Keratinocyte (primary cell): ENCODE measurements around the gene ZACN. TPM values are rescaled to one million over a fixed set of nuclear protein-coding genes. Genes with fewer than 3 reads are reported as not detected.

Experiments
- DNase-seq: peaks from one replicate; pipeline ENCODE4 v3.0.0-alpha.2; 2011; ENCODE audit warnings: low read depth, missing footprints, low spot score
- FAIRE-seq: peaks from 2 replicates; lab custom pipeline; 2011; peaks lifted over from hg19 to GRCh38; lab: Jason Lieb, UNC
- H2AFZ ChIP-seq: 2 replicates; pipeline ENCODE4 v1.6.0; 2012; ENCODE audit warnings: low read length, control low read depth, inconsistent platforms; ENCODE audit not compliant: control insufficient read depth
- H3K27ac ChIP-seq: 2 replicates; pipeline ENCODE4 v1.5.1; 2011; ENCODE audit warnings: low read length; ENCODE audit not compliant: control insufficient read depth, insufficient read depth
- H3K27me3 ChIP-seq: 3 replicates; pipeline ENCODE4 v1.6.0; 2011; ENCODE audit warnings: low read length; ENCODE audit not compliant: control insufficient read depth, insufficient read depth; ENCODE audit errors: extremely low read depth
- H3K36me3 ChIP-seq, 2 experiments: 2 replicates in 1 of 2; 3 replicates in 1 of 2; pipeline ENCODE4 v1.5.1; 2011; ENCODE audit warnings: low read length in 2 of 2, mild to moderate bottlenecking in 1 of 2; ENCODE audit not compliant: control insufficient read depth in 2 of 2, insufficient read depth in 2 of 2; ENCODE audit errors: extremely low read depth in 1 of 2
- H3K4me1 ChIP-seq: 3 replicates; pipeline ENCODE4 v1.5.1; 2011; ENCODE audit warnings: low read length; ENCODE audit not compliant: control insufficient read depth, insufficient read depth; ENCODE audit errors: extremely low read depth
- H3K4me2 ChIP-seq: 3 replicates; pipeline ENCODE4 v1.6.0; 2011; ENCODE audit warnings: low read depth, low read length; ENCODE audit not compliant: control insufficient read depth, insufficient read depth; ENCODE audit errors: extremely low read depth
- H3K4me3 ChIP-seq, 3 experiments: fragments of 200-600 bp in 1 of 3; sonication (generic) in 1 of 3; 2 replicates in 2 of 3; 3 replicates in 1 of 3; pipeline ENCODE4 v1.5.1; 2011 to 2016; ENCODE audit warnings: low read length in 3 of 3, mild to moderate bottlenecking in 3 of 3, control low read depth in 2 of 3, inconsistent platforms in 1 of 3, low read depth in 1 of 3, mixed read lengths in 1 of 3, mixed run types in 1 of 3, moderate library complexity in 1 of 3; ENCODE audit not compliant: control insufficient read depth in 2 of 3, insufficient read depth in 2 of 3; ENCODE audit errors: extremely low read depth in 1 of 3
- H3K79me2 ChIP-seq: 2 replicates; pipeline ENCODE4 v1.6.0; 2012; ENCODE audit warnings: low read length; ENCODE audit not compliant: control insufficient read depth, insufficient read depth
- H3K9ac ChIP-seq: 3 replicates; pipeline ENCODE4 v1.6.0; 2011; ENCODE audit warnings: low read length; ENCODE audit not compliant: control insufficient read depth, insufficient read depth; ENCODE audit errors: extremely low read depth
- H3K9me1 ChIP-seq: 3 replicates; pipeline ENCODE4 v1.6.0; 2011; ENCODE audit warnings: low read length; ENCODE audit not compliant: control insufficient read depth, insufficient read depth; ENCODE audit errors: extremely low read depth
- H3K9me3 ChIP-seq: 2 replicates; pipeline ENCODE4 v1.5.1; 2012; ENCODE audit warnings: low read depth, low read length; ENCODE audit not compliant: control insufficient read depth
- H4K20me1 ChIP-seq: 3 replicates; pipeline ENCODE4 v1.6.0; 2011; ENCODE audit warnings: low read length; ENCODE audit not compliant: control insufficient read depth, insufficient read depth; ENCODE audit errors: extremely low read depth
- CTCF ChIP-seq, 3 experiments: IDR thresholded peaks in 1 of 3; conservative IDR thresholded peaks in 1 of 3; optimal IDR thresholded peaks in 1 of 3; 2 replicates in 2 of 3; 3 replicates in 1 of 3; pipeline versions ENCODE3 to v1.5.1; 2011; ENCODE audit warnings: low read length in 3 of 3, mild to moderate bottlenecking in 3 of 3, moderate library complexity in 2 of 3, control low read depth in 1 of 3, inconsistent platforms in 1 of 3; ENCODE audit not compliant: insufficient read depth in 2 of 3; ENCODE audit errors: extremely low read depth in 1 of 3
- EZH2 ChIP-seq: IDR thresholded peaks from one replicate; pipeline ENCODE4 v1.6.1; 2012; ENCODE audit warnings: inconsistent platforms, mild to moderate bottlenecking, low read length, moderate library complexity
- dilution Hi-C: fragments of 300-500 bp; cut with MboI; formaldehyde crosslinking; loops from one replicate; pipeline ENCODE4 v1.7.0; 2020; ENCODE audit warnings: low sequenced_read_pairs; ENCODE audit not compliant: extremely low pct_ligation_motif_present
- polyA plus RNA-seq, 5 experiments: library from polyadenylated mRNA; depleted of rRNA in 3 of 5; stranded (reverse) in 3 of 5; stranded (forward) in 1 of 5; unstranded in 1 of 5; fragments of >200 nt; gene quantifications; 1 replicate in 1 of 5; 2 replicates in 3 of 5; 3 replicates in 1 of 5; pipeline versions ENCODE4 v1.2.1 to v1.2.3, GENCODE V29; 2011 to 2012; ENCODE audit warnings: missing spikeins in 2 of 5, low read depth in 1 of 5, low replicate concordance in 1 of 5

ZACN gene
- polyA plus RNA-seq, 1 donor (not counting 4 experiments of a cell fraction or from before 2014, with no cell fraction given) = not detected

- Histone ChIP-seq H3K9me1 (no peaks in the 10 kb centered on the region), H4K20me1 (no peaks in the 10 kb centered on the region), H3K4me1 (no peaks in the 10 kb centered on the region), H3K27ac (no peak overlapping the region), H3K27me3 (no peaks in the 10 kb centered on the region), H3K36me3 (peaks cover 29 to 43% of the 10 kb centered on the region in 2 experiments), H2AFZ (no peak overlapping the region), H3K79me2 (no peaks in the 10 kb centered on the region), H3K9ac (no peak overlapping the region), H3K4me3 (no peak overlapping the region), H3K4me2 (no peak overlapping the region), H3K9me3 (no peaks in the 10 kb centered on the region)
- DNase-seq (no peak), FAIRE-seq (no peak)
- dilution Hi-C loops = no loop called here
- no peak for TF ChIP-seq EZH2
- TF ChIP-seq CTCF (optimal IDR thresholded peaks at IDR 0.05 in 1 of 3, IDR thresholded peaks at IDR 0.05 in 1 of 3, conservative IDR thresholded peaks at IDR 0.05 in 1 of 3; ENCODE audit: extremely low read depth in 1 of 3, insufficient read depth in 2 of 3, low read length in 3 of 3) = no peak
These were observed 40.9 kb upstream of the ZACN start for GRCh38 chr17:76038050-76038449.

- DNase-seq (no peak), FAIRE-seq (no peak)
- no peaks in the 10 kb centered on the region for H3K79me2 ChIP-seq
- no peak overlapping the region for H2AFZ ChIP-seq
- peaks cover 39 to 54% of the 10 kb centered on the region in 2 experiments for H3K36me3 ChIP-seq
- dilution Hi-C loops = no loop called here
- TF ChIP-seq CTCF (optimal IDR thresholded peaks at IDR 0.05 in 1 of 3, IDR thresholded peaks at IDR 0.05 in 1 of 3, conservative IDR thresholded peaks at IDR 0.05 in 1 of 3; ENCODE audit: extremely low read depth in 1 of 3, insufficient read depth in 2 of 3, low read length in 3 of 3) = no peak
- TF ChIP-seq EZH2 = no peak
- H3K4me1 ChIP-seq = no peaks in the 10 kb centered on the region
- H3K27me3 ChIP-seq = no peaks in the 10 kb centered on the region
- H3K4me3 ChIP-seq = no peak overlapping the region
- H3K27ac ChIP-seq = no peak overlapping the region
- no peaks in the 10 kb centered on the region for H4K20me1 ChIP-seq
- no peak overlapping the region for H3K4me2 ChIP-seq
- no peaks in the 10 kb centered on the region for H3K9me3 ChIP-seq
- H3K9me1 ChIP-seq = no peaks in the 10 kb centered on the region
- H3K9ac ChIP-seq = no peak overlapping the region
These were observed 39.9 kb upstream of the ZACN start for GRCh38 chr17:76039121-76039520.
